Testis (tissue), 2 donors: Measurements from ENCODE around the gene FILIP1L.

Source experiments
- CTCF ChIP-seq, 3 experiments: fragments of 450-650 bp in 2 of 3; fragments of 200-600 bp in 1 of 3; sonication (generic) in 1 of 3; IDR thresholded peaks; one replicate each; pipeline ENCODE4 v1.5.1; 2016 to 2019; ENCODE audit warnings: antibody characterized with exemption in 3 of 3, mild to moderate bottlenecking in 2 of 3, moderate library complexity in 1 of 3
- POLR2A ChIP-seq: fragments of 450-650 bp; IDR thresholded peaks from one replicate; pipeline ENCODE4 v1.6.1; 2017; ENCODE audit warnings: antibody characterized with exemption, mild to moderate bottlenecking, moderate library complexity

GRCh38 chr3:100075851-100076730 is 38.2 kb downstream of the FILIP1L start:
- TF ChIP-seq CTCF (IDR thresholded peaks at IDR 0.05), result no peak
- TF ChIP-seq POLR2A, result no peak
